IPS-NIHi7 (cell line): ENCODE measurements around the gene SMTNL1.

ENCODE experiments used
- DNase-seq: peaks from one replicate; pipeline ENCODE4 v3.0.0; 2012; ENCODE audit warnings: mixed read lengths; ENCODE audit errors: extremely low spot score

Gene SMTNL1

GRCh38 chr11:57588046-57588710, 50.8 kb downstream of the SMTNL1 start:
- no peak for DNase-seq

- no peak for DNase-seq
Observed at GRCh38 chr11:57596266-57596885, 59.0 kb downstream of the SMTNL1 start.

DNA sequence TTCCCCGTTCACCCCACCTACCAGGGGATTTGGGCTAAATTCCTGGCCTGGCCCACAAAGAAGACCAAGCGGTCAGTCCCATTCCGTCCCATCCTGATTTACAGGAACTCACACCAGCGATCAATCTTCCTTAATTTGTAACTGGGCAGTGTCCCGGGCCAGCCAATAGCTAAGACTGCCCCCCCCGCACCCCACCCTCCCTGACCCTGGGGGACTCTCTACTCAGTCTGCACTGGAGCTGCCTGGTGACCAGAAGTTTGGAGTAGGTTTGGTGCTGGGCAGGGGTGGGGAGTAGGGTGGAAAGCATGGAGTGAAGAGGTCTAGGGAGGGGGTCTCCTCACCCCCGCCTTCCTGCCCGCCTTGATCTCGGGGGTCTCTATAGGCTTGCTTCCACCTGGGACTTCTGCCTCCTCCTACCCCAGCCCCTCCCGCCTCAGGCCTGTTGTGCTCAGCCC, 60.1 kb downstream of the SMTNL1 start, which contains the start of gene SERPING1:
TSS of gene SERPING1 (plus strand) at position 225 of the 455 bp plus-strand sequence. CDS start 586 bp downstream, outside the sequence.
- DNase-seq, result no peak

DNA sequence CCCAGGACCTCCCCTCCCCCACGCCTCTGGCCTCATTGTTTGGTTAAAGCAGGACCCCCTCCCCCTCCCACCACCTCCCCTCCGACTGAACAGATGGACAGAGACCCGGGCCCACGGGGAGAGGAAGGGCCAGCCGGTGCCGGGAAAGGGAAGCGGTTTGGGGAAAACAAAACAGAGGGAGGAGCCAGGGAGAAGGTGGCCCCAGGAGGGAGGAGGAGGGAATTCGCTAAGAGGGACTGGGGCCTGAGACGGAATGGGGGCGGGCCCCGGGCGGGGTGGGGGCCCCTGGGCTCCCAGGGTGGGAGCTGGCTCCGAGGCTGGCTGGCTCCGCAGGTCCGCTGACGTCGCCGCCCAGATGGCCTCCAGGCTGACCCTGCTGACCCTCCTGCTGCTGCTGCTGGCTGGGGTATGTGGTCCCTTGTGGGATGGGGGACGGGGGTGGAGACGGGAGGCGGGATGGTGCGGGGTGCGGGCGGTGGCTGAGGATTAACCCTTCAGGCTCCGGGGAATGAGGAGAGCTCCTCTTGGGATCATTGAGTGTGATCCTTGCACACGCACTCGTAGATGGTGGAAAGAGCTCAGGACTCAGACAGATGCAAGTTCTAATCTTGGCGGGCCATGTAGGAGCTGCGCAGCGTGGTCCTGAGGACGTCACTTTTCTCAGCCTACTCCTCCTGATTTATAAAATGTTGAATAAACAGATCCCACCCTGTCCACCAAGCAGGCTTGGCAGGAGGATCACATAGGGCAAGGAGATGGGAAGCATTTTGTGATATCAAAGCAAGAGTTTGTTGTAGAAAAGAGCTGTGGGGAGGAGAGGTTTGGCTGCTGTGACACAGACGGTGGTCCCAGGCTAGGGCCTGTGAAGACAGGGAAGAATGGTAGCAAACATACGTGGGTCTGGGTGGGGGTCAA, 60.8 kb downstream of the SMTNL1 start:
- DNase-seq, result peak; percentile 95

DNA sequence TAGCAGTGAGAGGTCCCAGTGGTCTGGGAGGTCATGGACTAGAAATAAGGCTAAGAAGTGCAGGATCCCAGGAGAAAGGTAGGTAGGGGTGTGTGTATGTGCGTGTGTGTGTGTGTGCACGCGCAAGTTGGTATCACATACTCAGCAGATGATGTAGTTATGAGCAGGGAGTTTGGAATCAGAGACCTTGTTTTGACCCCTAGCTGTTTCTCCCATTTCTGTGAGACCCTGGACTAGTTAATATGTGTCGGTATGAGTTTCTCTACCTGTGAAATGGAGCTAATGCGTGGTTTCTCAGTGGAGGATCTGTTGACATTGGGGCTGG, 61.4 kb downstream of the SMTNL1 start:
- no peak for DNase-seq

DNA sequence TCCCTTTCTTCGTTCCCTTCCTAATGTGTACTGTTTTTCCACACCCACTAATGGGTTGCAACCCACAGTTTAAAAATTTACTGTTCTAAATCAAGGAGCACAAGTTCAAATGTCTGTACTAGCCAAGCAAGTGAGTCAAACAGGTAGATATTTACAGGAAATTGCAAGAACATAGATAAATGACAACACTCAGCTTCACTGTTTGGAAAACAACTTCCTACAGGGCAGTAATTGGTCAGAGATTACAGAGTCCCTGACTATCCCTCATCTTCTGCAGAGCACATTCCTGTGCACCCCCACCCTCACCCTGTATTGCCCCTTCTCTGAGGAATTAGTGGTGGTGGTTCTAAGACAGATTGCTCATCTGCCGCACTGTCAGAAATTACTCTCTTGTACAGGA, 62.0 kb downstream of the SMTNL1 start:
- DNase-seq, result no peak
